Glutamatergic neuron (in vitro differentiated cells): Measurements from ENCODE around the gene KIAA1614. TPM values are rescaled to one million over a fixed set of nuclear protein-coding genes. Genes with fewer than 3 reads are reported as not detected.

Source experiments
- DNase-seq: peaks from one replicate; pipeline ENCODE4 v3.0.0; 2022
- H3K27ac Mint-ChIP-seq: one replicate; pipeline ENCODE4 v1.8.0; 2020; ENCODE audit warnings: mild to moderate bottlenecking, mixed read lengths, inconsistent platforms; ENCODE audit not compliant: unreplicated experiment
- H3K27me3 Mint-ChIP-seq: one replicate; pipeline ENCODE4 v1.8.0; 2020; ENCODE audit warnings: mild to moderate bottlenecking, moderate library complexity, mixed read lengths, inconsistent platforms; ENCODE audit not compliant: unreplicated experiment
- H3K36me3 Mint-ChIP-seq: one replicate; pipeline ENCODE4 v1.8.0; 2020; ENCODE audit warnings: mild to moderate bottlenecking, mixed read lengths, inconsistent platforms; ENCODE audit not compliant: unreplicated experiment
- H3K4me1 Mint-ChIP-seq: one replicate; pipeline ENCODE4 v1.8.0; 2020; ENCODE audit warnings: mild to moderate bottlenecking, low read depth, mixed read lengths, inconsistent platforms; ENCODE audit not compliant: unreplicated experiment
- H3K4me3 Mint-ChIP-seq: one replicate; pipeline ENCODE4 v1.8.0; 2020; ENCODE audit warnings: mild to moderate bottlenecking, mixed read lengths, inconsistent platforms; ENCODE audit not compliant: unreplicated experiment
- H3K9me3 Mint-ChIP-seq: one replicate; pipeline ENCODE4 v1.8.0; 2020; ENCODE audit warnings: mild to moderate bottlenecking, moderate library complexity, mixed read lengths, inconsistent platforms; ENCODE audit not compliant: unreplicated experiment
- total RNA-seq: library from RNA; stranded (reverse); fragmentation: NEBNext Ultra II Directional; extraction: Animal tissue kit (Norgen Biotek cat#: 25700); gene quantifications from one replicate; pipeline ENCODE4 v1.2.1, GENCODE V29; 2021; ENCODE audit not compliant: unreplicated experiment
- TF ChIP-seq, protein P1 (sequence below): fragments of 200-600 bp; sonication (generic); IDR thresholded peaks from one replicate; pipeline ENCODE4 v1.5.0; 2021; ENCODE audit not compliant: partially characterized antibody, unreplicated experiment

KIAA1614 gene
- total RNA-seq, 1 donor from 2014 or later, result 4.1 TPM

DNA sequence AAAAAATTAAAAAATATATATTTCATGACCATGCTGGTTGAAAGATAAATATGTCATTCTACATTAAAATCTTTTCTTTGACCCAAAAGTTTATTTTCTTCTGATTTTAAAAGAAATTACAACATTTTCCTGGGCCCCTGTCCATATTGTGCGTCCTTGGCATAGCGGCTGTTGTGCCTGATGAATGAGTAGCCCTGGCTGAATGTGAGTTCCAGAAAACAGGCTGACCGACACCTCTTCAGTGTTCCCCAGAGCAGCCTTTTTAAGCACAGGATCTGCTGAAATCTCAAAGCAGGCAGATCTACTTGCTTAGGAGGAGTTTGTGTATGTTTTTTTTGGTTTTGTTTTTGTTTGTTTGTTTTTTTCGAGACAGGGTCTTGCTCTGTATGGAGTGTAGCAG is 19.7 kb downstream of the KIAA1614 start:
- peak overlapping the region; percentile 64 for H3K27ac Mint-ChIP-seq
- peaks cover 51% of the 10 kb centered on the region for H3K4me1 Mint-ChIP-seq
- no peaks in the 10 kb centered on the region for H3K36me3 Mint-ChIP-seq
- no peak for DNase-seq
- TF ChIP-seq, protein P1, sequence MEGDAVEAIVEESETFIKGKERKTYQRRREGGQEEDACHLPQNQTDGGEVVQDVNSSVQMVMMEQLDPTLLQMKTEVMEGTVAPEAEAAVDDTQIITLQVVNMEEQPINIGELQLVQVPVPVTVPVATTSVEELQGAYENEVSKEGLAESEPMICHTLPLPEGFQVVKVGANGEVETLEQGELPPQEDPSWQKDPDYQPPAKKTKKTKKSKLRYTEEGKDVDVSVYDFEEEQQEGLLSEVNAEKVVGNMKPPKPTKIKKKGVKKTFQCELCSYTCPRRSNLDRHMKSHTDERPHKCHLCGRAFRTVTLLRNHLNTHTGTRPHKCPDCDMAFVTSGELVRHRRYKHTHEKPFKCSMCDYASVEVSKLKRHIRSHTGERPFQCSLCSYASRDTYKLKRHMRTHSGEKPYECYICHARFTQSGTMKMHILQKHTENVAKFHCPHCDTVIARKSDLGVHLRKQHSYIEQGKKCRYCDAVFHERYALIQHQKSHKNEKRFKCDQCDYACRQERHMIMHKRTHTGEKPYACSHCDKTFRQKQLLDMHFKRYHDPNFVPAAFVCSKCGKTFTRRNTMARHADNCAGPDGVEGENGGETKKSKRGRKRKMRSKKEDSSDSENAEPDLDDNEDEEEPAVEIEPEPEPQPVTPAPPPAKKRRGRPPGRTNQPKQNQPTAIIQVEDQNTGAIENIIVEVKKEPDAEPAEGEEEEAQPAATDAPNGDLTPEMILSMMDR, result no peak
- H3K4me3 Mint-ChIP-seq, result no peak overlapping the region
- peaks cover 21% of the 10 kb centered on the region for H3K9me3 Mint-ChIP-seq
- peaks cover 24% of the 10 kb centered on the region for H3K27me3 Mint-ChIP-seq

DNA sequence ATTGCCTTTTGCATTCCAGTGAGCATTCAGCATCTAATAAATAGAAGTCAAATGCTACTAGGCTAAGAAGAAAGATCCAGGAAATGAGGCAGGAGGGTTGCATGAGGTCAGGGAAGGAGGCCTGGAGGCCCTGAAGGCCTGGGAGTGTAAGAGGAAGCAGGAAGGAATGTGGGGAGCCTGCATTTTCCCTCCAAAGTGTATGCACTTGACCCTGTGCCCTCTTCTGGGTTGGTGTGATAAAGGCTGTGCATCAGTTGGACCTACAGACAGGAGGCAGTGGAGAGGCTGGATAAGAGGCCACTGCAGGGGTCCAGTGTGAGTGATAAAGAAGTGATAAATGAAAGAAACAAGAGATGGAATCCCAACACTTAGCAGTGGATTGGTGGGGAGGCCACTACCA is 20.4 kb downstream of the KIAA1614 start:
- Mint-ChIP-seq H3K9me3 (peaks cover 16% of the 10 kb centered on the region), H3K36me3 (no peaks in the 10 kb centered on the region), H3K4me1 (peaks cover 46% of the 10 kb centered on the region), H3K4me3 (peak overlapping the region; percentile 49), H3K27me3 (peaks cover 20% of the 10 kb centered on the region), H3K27ac (peak overlapping the region; percentile 38)
- TF ChIP-seq, protein P1, result no peak
- no peak for DNase-seq

- Mint-ChIP-seq H3K9me3 (peaks cover 13% of the 10 kb centered on the region), H3K4me3 (peak overlapping the region; percentile 22), H3K27me3 (peaks cover 16% of the 10 kb centered on the region), H3K27ac (no peak overlapping the region), H3K4me1 (peaks cover 35% of the 10 kb centered on the region), H3K36me3 (no peaks in the 10 kb centered on the region)
- no peak for DNase-seq
- TF ChIP-seq, protein P1, result no peak
These were observed 21.9 kb downstream of the KIAA1614 start for GRCh38 chr1:180934563-180934962.

DNA sequence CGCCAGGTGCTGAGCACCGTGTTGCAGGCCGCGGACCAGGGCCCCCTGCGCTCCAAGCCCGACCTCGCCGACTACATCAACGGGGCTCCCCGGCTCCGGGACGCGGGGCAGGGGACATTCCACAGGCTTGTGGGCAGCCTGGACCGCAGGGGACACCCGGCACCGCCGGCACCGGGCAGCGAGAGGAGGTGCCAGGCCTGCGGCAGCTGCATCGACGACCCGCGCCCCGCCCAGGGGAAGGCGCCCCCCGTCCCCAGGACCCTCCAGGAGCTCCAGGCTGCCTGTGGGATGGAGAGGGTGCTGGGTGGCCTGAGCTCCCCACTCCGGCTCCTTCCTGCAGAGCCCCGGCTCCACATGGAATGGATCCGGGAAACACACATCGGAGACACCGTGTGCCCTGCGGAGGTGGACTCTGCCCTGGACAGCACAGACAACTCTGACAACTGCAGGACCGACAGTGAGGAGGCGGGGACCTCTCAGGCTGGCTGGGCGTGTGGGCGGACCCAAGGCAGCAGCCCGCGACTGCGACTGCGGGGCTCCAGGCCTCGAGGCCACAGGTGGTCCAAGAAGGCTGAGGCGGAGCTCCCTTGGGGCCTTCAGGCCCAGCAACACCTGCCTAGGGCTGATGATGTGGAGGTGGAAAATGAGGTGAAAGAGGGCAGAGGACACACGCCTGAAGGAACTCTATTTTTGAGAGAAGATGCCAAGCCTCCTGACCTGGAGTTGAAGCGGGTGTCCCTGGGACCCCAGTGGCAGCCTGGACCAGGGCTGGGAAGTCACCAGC is 22.8 kb downstream of the KIAA1614 start:
- Mint-ChIP-seq H3K4me1 (peaks cover 35% of the 10 kb centered on the region), H3K36me3 (no peaks in the 10 kb centered on the region), H3K27me3 (peaks cover 14% of the 10 kb centered on the region), H3K4me3 (no peak overlapping the region), H3K9me3 (peaks cover 10% of the 10 kb centered on the region), H3K27ac (no peak overlapping the region)
- DNase-seq, result no peak
- TF ChIP-seq, protein P1, result no peak
